Measurements from ENCODE around the gene RPS16. TPM values are rescaled to one million over a fixed set of nuclear protein-coding genes. Genes with fewer than 3 reads are reported as not detected.

RPS16 gene
- total and polyA plus RNA-seq, 2 of the 13 experiments (the other 11 are each of a cell fraction or from before 2014, with no cell fraction given), result 488 to 2,583 TPM

DNA sequence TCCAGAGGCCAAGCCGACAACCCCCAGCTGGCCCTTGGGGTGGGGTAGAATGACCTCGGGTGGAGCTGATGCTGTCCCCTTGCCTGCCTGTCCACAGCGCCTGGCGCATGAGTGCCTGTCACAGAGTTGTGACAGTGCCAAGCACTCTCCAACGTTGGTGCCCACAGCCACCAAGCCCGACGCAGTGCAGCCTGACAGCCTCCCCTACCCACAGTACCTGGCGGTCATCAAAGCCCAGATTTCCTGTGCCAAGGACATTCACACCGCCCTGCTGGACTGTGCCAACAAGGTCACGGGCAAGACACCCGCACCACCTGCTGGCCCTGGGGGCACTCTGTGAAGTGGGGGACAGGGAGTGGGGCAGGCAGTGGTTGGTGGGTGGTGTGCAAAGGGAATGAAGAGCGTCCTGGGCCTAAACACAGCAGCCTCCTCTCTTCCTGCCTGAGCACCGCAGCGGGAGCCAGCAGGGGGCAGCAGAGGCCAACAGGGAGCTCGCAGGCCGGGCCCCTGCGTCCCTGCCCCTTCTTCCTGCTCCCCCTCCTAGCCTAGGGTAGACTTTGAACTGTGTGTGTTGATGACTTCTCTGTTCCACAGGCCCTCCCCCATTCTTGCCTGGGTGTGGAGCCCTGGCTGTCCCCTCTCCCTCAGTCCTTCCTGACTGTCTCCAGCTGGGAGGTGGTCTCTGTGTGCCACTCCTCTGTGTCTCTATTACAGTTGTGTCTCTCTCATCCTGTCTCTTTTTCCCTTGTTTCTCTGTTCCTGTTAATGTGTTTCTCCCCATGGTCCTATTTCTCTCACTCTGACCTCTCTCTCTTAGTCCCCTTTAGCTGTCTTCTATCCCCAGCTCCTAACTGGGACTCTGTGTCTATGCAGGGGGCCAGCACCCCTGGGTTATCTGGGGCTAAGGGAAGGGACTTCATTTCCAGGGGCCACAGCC is 38.1 kb downstream of the RPS16 start (continued):
- no peak for TF ChIP-seq NR0B2 (CRISPR knock-in tag; IDR thresholded peaks at IDR 0.05)
- TF ChIP-seq ZNF790 (CRISPR knock-in tag; IDR thresholded peaks at IDR 0.05; ENCODE audit: borderline replicate concordance), result no peak; the same call in 1 of the 2 replicates
- TF ChIP-seq ZZZ3 (CRISPR knock-in tag; IDR thresholded peaks at IDR 0.05; ENCODE audit: borderline replicate concordance), result no peak
- no peak for TF ChIP-seq ZNF619 (CRISPR knock-in tag; IDR thresholded peaks at IDR 0.05)
- TF ChIP-seq, protein P1, sequence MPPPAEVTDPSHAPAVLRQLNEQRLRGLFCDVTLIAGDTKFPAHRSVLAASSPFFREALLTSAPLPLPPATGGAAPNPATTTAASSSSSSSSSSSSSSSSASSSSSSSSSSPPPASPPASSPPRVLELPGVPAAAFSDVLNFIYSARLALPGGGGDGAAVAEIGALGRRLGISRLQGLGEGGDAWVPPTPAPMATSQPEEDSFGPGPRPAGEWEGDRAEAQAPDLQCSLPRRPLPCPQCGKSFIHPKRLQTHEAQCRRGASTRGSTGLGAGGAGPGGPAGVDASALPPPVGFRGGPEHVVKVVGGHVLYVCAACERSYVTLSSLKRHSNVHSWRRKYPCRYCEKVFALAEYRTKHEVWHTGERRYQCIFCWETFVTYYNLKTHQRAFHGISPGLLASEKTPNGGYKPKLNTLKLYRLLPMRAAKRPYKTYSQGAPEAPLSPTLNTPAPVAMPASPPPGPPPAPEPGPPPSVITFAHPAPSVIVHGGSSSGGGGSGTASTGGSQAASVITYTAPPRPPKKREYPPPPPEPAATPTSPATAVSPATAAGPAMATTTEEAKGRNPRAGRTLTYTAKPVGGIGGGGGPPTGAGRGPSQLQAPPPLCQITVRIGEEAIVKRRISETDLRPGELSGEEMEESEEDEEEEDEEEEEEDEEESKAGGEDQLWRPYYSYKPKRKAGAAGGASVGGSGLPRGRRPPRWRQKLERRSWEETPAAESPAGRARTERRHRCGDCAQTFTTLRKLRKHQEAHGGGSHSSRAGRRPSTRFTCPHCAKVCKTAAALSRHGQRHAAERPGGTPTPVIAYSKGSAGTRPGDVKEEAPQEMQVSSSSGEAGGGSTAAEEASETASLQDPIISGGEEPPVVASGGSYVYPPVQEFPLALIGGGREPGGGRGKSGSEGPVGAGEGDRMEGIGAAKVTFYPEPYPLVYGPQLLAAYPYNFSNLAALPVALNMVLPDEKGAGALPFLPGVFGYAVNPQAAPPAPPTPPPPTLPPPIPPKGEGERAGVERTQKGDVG (CRISPR knock-in tag; IDR thresholded peaks at IDR 0.05; ENCODE audit: borderline replicate concordance), result no peak
- TF ChIP-seq ZNF773 (CRISPR knock-in tag; IDR thresholded peaks at IDR 0.05; ENCODE audit: borderline replicate concordance), result no peak
- no peak for TF ChIP-seq SP140L (CRISPR knock-in tag; IDR thresholded peaks at IDR 0.05; ENCODE audit: borderline replicate concordance)
- TF ChIP-seq ZBTB20 (CRISPR knock-in tag; IDR thresholded peaks at IDR 0.05; ENCODE audit: borderline replicate concordance, low read depth), result peak; percentile 81; the same call in 1 of the 2 replicates
- TF ChIP-seq SNAPC4 (CRISPR knock-in tag; IDR thresholded peaks at IDR 0.05), result 0 out of 2 replicates have a peak, but pooled peaks have one; percentile 6
- peak; percentile 26; the same call in 1 of the 2 replicates for TF ChIP-seq TGIF2 (CRISPR knock-in tag; IDR thresholded peaks at IDR 0.05)
- no peak for TF ChIP-seq ZNF460 (CRISPR knock-in tag; IDR thresholded peaks at IDR 0.05; ENCODE audit: borderline replicate concordance)
- no peak for TF ChIP-seq CBX2 (IDR thresholded peaks at IDR 0.05; ENCODE audit: low read depth, low read length)
- no peak for TF ChIP-seq CBX2 (CRISPR knock-in tag; IDR thresholded peaks at IDR 0.05; ENCODE audit: low read depth)
- TF ChIP-seq ZNF557 (CRISPR knock-in tag; IDR thresholded peaks at IDR 0.05), result no peak
- TF ChIP-seq, protein P2, sequence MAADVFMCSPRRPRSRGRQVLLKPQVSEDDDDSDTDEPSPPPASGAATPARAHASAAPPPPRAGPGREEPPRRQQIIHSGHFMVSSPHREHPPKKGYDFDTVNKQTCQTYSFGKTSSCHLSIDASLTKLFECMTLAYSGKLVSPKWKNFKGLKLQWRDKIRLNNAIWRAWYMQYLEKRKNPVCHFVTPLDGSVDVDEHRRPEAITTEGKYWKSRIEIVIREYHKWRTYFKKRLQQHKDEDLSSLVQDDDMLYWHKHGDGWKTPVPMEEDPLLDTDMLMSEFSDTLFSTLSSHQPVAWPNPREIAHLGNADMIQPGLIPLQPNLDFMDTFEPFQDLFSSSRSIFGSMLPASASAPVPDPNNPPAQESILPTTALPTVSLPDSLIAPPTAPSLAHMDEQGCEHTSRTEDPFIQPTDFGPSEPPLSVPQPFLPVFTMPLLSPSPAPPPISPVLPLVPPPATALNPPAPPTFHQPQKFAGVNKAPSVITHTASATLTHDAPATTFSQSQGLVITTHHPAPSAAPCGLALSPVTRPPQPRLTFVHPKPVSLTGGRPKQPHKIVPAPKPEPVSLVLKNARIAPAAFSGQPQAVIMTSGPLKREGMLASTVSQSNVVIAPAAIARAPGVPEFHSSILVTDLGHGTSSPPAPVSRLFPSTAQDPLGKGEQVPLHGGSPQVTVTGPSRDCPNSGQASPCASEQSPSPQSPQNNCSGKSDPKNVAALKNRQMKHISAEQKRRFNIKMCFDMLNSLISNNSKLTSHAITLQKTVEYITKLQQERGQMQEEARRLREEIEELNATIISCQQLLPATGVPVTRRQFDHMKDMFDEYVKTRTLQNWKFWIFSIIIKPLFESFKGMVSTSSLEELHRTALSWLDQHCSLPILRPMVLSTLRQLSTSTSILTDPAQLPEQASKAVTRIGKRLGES (CRISPR knock-in tag; IDR thresholded peaks at IDR 0.05; ENCODE audit: borderline replicate concordance), result no peak
- TF ChIP-seq FOSL1 (CRISPR knock-in tag; IDR thresholded peaks at IDR 0.05; ENCODE audit: borderline replicate concordance), result no peak

Measured in HepG2 (cell line).